ENCODE results near the gene NR5A2.

NR5A2 gene

GRCh38 chr1:200205216-200205995, 177.9 kb downstream of the NR5A2 start:
- no peak overlapping the region for H3K27ac ChIP-seq
- TF ChIP-seq ZFX (IDR thresholded peaks at IDR 0.05; ENCODE audit: borderline replicate concordance) = no peak
- TF ChIP-seq CTCF (IDR thresholded peaks at IDR 0.05) = no peak

GRCh38 chr1:200206340-200206739, 178.8 kb downstream of the NR5A2 start:
- TF ChIP-seq ZFX (IDR thresholded peaks at IDR 0.05; ENCODE audit: borderline replicate concordance) = no peak
- TF ChIP-seq CTCF (IDR thresholded peaks at IDR 0.05) = no peak
- H3K27ac ChIP-seq = no peak overlapping the region

GRCh38 chr1:200206761-200207160, 179.3 kb downstream of the NR5A2 start:
- no peak for TF ChIP-seq ZFX (IDR thresholded peaks at IDR 0.05; ENCODE audit: borderline replicate concordance)
- TF ChIP-seq CTCF (IDR thresholded peaks at IDR 0.05) = no peak
- H3K27ac ChIP-seq = no peak overlapping the region

- TF ChIP-seq ZFX (IDR thresholded peaks at IDR 0.05; ENCODE audit: borderline replicate concordance) = no peak
- H3K27ac ChIP-seq = no peak overlapping the region
Measured at GRCh38 chr1:200207711-200208126, 180.2 kb downstream of the NR5A2 start.

- no peak for TF ChIP-seq CTCF (IDR thresholded peaks at IDR 0.05)
- no peak for TF ChIP-seq ZFX (IDR thresholded peaks at IDR 0.05; ENCODE audit: borderline replicate concordance)
- no peak overlapping the region for H3K27ac ChIP-seq
Measured at GRCh38 chr1:200211157-200211556, 183.6 kb downstream of the NR5A2 start.

- no peak overlapping the region for H3K27ac ChIP-seq
- TF ChIP-seq CTCF (IDR thresholded peaks at IDR 0.05) (no peak), ZFX (IDR thresholded peaks at IDR 0.05; ENCODE audit: borderline replicate concordance) (no peak)
Measured at GRCh38 chr1:200213392-200213791, 185.9 kb downstream of the NR5A2 start.

- no peak for TF ChIP-seq ZFX (IDR thresholded peaks at IDR 0.05; ENCODE audit: borderline replicate concordance)
- no peak for TF ChIP-seq CTCF (IDR thresholded peaks at IDR 0.05)
- H3K27ac ChIP-seq = no peak overlapping the region
Measured at GRCh38 chr1:200213921-200214320, 186.4 kb downstream of the NR5A2 start.

All from 22Rv1 (cell line).